Measurements from ENCODE around the gene AEN.
A peak's percentile ranks its signal among the peaks of the same experiment; 100 is the strongest.

The AEN gene

DNA sequence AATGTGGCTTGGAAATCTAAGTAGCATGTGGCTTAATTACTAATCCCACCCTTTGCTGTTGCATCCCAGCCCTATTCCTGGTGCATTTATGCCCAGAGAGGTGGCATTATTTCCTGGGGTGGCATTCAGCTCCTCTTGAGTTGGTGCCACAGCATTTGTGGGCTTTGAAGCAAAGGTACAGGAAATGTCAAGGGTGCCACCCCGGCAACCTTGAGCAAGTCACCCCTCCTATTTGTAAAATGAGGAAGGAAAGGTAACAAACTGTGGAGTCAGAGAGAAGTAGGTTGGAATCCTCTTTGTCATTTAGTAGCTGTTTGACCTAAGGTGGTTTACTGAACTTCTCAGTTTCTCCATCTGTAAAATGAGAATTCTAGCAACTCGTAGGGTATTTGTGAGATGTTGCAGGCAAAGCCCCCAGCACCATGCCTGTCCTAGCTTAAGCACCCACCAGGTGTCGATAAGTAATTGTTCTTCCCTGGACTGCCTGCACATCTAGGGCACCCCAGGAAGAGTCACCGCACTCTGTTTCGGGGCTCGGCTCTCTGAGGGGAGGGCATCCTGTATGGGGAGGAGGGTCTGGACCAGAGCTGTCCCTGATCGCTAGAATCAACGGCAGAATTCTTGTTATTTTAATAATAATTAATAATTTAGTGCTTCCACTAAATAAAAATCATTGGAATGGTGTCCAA is 34.8 kb downstream of the AEN start:
- TF ChIP-seq, protein P1, sequence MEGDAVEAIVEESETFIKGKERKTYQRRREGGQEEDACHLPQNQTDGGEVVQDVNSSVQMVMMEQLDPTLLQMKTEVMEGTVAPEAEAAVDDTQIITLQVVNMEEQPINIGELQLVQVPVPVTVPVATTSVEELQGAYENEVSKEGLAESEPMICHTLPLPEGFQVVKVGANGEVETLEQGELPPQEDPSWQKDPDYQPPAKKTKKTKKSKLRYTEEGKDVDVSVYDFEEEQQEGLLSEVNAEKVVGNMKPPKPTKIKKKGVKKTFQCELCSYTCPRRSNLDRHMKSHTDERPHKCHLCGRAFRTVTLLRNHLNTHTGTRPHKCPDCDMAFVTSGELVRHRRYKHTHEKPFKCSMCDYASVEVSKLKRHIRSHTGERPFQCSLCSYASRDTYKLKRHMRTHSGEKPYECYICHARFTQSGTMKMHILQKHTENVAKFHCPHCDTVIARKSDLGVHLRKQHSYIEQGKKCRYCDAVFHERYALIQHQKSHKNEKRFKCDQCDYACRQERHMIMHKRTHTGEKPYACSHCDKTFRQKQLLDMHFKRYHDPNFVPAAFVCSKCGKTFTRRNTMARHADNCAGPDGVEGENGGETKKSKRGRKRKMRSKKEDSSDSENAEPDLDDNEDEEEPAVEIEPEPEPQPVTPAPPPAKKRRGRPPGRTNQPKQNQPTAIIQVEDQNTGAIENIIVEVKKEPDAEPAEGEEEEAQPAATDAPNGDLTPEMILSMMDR (IDR thresholded peaks at IDR 0.05; ENCODE audit: low read depth, low read length) = no peak
- no peak overlapping the region for H3K4me3 ChIP-seq (ENCODE audit: low read depth, low read length)

DNA sequence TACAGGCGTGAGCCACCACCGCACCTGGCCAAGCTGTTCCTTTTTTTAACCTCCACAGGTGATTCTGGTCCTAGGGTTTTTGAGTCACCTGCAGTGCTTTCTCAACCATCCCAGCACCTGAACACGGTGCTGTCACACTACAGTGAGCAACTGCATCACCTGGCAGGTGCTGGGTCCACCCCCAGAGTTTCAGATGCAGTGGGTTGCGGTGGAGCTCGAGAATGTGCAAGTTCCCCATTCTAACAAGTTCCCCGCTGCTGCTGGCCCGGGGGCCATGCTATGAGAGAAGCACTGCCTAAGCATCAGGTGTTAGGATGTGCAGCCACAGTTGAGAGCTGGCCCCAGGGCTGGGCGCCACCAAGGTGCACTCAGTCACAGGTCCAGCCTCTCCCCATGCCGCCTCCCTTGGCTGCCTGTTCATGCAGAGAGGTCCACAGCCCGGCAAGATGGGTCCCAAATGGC is 35.7 kb downstream of the AEN start:
- TF ChIP-seq, protein P1 (IDR thresholded peaks at IDR 0.05; ENCODE audit: low read depth, low read length) = no peak

DNA sequence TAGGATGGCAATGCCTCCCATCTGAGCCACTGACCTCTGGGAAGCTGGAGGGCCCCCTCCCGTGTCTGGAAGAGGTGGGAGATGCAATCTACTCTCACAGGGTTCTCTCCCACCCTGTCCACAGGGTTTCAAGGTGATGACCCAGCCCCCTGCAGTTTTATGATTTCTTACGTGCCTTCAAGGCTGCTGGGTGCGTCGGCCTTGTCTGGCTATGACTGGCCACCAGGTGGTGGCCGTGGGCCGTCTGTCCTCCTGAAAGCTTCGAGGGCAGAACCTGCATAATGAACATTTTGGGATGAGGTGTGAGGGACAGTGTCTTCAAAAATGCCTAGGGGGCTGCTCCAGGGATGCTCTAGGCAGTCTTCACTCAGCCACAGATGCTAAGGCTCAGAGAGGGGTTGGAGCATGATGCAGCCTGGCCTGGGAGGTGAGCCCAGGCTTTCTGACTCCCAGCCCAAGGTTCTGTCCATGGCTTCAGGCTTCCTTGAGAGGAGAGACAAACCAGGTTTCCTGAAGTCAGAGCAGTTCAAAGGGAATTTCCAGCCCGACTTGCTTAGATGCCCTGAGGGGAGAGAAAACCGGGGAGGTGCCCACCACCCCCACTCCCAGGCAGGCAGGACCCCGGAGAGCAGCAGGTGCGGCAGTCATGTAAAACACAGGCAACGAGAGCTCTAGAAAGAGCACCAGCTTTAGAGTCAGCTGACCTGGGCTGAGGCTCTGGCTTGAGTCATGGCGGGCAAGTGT is 36.4 kb downstream of the AEN start:
- TF ChIP-seq, protein P1 (IDR thresholded peaks at IDR 0.05; ENCODE audit: low read depth, low read length) = peak; percentile 85
- H3K4me3 ChIP-seq (ENCODE audit: low read depth, low read length) = no peak overlapping the region

More for the DNA sequence above, 35.7 kb downstream of the AEN start:
- no peak overlapping the region for H3K4me3 ChIP-seq (ENCODE audit: low read depth, low read length)

DNA sequence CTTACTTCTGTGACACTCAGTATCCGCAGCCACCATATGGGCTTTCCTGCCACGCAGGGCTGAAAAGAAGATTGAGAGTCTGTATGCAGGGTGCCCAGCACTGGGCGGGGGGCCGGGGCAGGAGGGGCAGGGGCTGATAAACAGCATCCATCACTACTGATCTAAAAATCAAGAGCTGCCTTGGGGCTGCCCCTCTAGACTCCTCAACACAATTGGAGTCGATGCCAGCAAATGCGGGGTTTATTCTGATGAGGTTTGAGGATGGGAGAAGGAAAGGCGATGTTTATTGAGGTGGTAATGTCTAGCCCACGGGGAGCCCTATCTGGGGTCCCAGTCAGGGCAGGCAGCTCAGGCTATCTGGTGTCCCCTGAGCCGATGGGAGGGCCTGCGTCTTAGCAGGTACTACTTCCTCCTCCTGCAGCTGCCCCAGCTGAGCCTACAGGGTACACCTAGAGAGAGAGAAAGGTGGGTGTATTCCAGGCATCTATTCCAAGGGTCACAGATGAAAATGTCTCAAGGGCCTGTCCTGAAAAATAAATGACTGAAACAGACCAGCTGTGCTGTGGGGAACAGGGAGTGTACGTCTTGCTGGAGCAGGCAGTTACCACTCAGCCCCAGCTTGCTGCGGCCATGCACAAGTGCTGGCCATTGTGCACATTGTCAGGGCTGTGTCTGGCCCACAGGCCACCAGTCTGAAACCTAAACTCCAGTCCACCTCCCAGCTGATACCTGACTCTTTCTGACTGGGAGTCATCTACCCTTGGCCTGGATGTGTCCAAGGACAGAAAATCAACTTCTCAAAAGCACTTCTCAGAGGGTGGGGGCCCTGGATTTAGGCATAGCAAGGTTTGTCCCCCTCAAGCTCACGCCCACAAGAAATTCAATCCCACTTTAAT is 37.2 kb downstream of the AEN start:
- TF ChIP-seq, protein P1 (IDR thresholded peaks at IDR 0.05; ENCODE audit: low read depth, low read length) = no peak
- H3K4me3 ChIP-seq (ENCODE audit: low read depth, low read length) = no peak overlapping the region

DNA sequence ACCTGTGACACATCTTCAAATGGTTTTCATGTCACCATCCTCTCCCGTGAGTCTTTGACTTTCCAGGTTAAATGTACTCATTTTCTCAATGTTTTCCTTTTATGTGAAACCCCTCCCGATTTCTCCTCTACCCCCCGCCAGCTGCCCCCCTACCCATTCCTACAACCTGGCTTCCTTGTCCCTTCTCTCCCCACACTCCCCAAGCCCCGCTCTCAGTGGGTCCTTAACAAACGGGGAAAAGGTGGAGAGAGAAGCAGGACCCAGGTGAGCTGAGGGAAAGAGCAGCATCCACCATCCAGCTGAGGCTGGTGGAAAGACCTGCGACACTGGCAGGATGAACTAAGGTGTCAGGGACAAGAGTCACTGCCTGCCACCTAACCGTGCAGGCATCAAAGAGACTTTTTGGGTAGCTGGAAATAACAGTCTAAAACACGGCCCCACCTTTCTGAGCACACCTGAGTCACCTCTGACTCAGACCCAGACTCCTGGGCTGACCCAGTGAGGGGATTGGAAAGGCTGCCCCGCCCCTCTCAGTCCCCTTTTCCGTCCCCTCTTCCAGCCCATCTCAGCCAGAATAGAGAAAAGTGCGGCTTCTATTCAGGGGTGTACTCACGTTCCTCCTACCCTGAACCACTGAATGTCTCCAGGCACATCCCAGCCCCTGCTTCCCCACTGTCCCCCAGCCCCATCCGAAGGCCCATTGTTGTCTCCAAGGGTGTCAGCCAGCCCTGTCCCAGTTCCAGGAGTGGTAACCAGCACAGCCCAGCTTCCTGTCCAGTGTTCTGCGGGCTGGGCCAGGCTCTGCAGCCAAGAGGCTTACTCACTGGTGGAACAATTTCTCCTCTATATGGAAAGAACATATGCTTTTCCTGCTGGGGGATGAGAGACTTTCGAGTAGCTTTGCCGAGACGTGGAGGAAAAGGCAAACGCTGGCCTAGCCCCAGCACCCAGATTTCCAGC is 38.1 kb downstream of the AEN start:
- H3K4me3 ChIP-seq (ENCODE audit: low read depth, low read length) = no peak overlapping the region
- TF ChIP-seq, protein P1 (IDR thresholded peaks at IDR 0.05; ENCODE audit: low read depth, low read length) = no peak

DNA sequence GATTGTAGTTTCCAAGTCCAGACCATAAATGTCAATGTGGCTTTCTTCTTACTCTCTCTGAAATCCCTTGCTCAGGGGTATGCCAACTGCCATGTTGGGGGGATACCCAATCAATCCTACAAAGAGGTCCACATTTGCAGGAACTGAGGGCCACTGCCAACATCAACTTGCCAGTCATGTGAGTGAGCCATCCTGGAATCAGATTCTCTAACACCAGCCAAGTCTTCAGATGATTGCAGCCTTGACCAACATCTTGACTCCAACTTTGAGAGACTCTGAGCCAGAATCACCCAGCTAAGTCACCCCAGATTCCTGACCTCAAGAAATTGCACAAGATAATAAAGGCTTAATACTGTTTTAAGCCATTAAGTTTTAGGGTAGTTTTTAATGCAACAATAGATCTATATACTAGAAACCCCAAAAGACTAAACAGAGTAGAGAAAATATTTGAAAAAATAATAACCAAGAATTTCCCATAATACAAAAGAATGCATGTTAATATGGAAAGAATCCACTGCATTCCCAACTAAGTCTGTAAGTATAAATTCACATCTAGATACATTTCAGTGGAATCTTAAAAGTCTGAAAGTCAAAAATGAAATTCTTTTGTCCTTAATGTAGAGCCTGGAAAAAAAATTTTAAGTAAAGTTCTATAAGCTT is 40.0 kb downstream of the AEN start:
- TF ChIP-seq, protein P1 (IDR thresholded peaks at IDR 0.05; ENCODE audit: low read depth, low read length) = no peak
- H3K4me3 ChIP-seq (ENCODE audit: low read depth, low read length) = no peak overlapping the region
